Measurements from ENCODE around the gene CPED1. TPM values are rescaled to one million over a fixed set of nuclear protein-coding genes. Genes with fewer than 3 reads are reported as not detected.

CPED1 gene
- total and polyA plus RNA-seq, 10 of the 15 experiments (the other 5 are each of a cell fraction or from before 2014, with no cell fraction given), result 0.01 to 0.77 (median 0.10) TPM; not detected in 1

- TF ChIP-seq ZNF687 (IDR thresholded peaks at IDR 0.05) (no peak), BACH1 (IDR thresholded peaks at IDR 0.05; ENCODE audit: borderline replicate concordance) (no peak), IRF5 (IDR thresholded peaks at IDR 0.05; ENCODE audit: borderline replicate concordance) (no peak), SP1 (IDR thresholded peaks at IDR 0.05; ENCODE audit: low read depth, low read length) (no peak), ZNF622 (IDR thresholded peaks at IDR 0.05) (no peak), NR2F1 (conservative IDR thresholded peaks at IDR 0.05) (no peak), NKRF (conservative IDR thresholded peaks at IDR 0.05) (no peak), SREBF1 (IDR thresholded peaks at IDR 0.05; ENCODE audit: low read length) (no peak)
Measured at GRCh38 chr7:121006711-121007315, 18.3 kb downstream of the CPED1 start (continued).
